Posterior cingulate gyrus (tissue), 11 donors: ENCODE measurements around the gene CDK8.

Experiments
- DNase-seq, 10 donors: peaks; one replicate each; pipeline versions ENCODE4 v3.0.0 to v3.0.0-alpha.2; 2020 to 2021; ENCODE audit warnings: mixed read lengths in 3 of 10
- intact Hi-C: fragments of 100-400 bp; cut with DNase I; formaldehyde crosslinking; loops from one replicate; pipeline ENCODE4 v1.15.1; 2023

Gene CDK8

GRCh38 chr13:26433776-26434175, 179.8 kb downstream of the CDK8 start:
- intact Hi-C loops, result no loop called here
- no peak for DNase-seq

GRCh38 chr13:26435171-26435570, 181.2 kb downstream of the CDK8 start:
- DNase-seq, result no peak
- intact Hi-C loops, result no loop called here

GRCh38 chr13:26435646-26436045, 181.7 kb downstream of the CDK8 start:
- DNase-seq, result no peak
- intact Hi-C loops, result no loop called here

GRCh38 chr13:26436914-26437313, 183.0 kb downstream of the CDK8 start:
- intact Hi-C loops, result no loop called here
- no peak for DNase-seq

- intact Hi-C loops, result no loop called here
- no peak for DNase-seq
Observed at GRCh38 chr13:26440111-26440510, 186.2 kb downstream of the CDK8 start.

GRCh38 chr13:26441476-26441875, 187.5 kb downstream of the CDK8 start:
- intact Hi-C loops, result no loop called here
- DNase-seq, result no peak

- intact Hi-C loops, result no loop called here
- DNase-seq, result no peak
Observed at GRCh38 chr13:26442541-26442940, 188.6 kb downstream of the CDK8 start.

- DNase-seq, result no peak
Observed at GRCh38 chr13:26445092-26445491, 191.2 kb downstream of the CDK8 start.

GRCh38 chr13:26446751-26447150, 192.8 kb downstream of the CDK8 start:
- intact Hi-C loops, result no loop called here
- DNase-seq, result no peak

More at GRCh38 chr13:26445092-26445491, 191.2 kb downstream of the CDK8 start:
- intact Hi-C loops, result no loop called here

- intact Hi-C loops, result no loop called here
- DNase-seq, result no peak
Observed at GRCh38 chr13:26448032-26448431, 194.1 kb downstream of the CDK8 start.

- intact Hi-C loops, result no loop called here
Observed at GRCh38 chr13:26449063-26449848, 195.3 kb downstream of the CDK8 start.

More at GRCh38 chr13:26449063-26449848, 195.3 kb downstream of the CDK8 start:
- DNase-seq, result no peak
